NCI-H187 treated with DMSO at 0.1 percent for 48 hours (cell line): ENCODE results near the gene TLCD3B.

Experiments used
- DNase-seq: peaks from one replicate; lab custom pipeline; 2025; lab: John Stamatoyannopoulos, UW

TLCD3B gene

DNA sequence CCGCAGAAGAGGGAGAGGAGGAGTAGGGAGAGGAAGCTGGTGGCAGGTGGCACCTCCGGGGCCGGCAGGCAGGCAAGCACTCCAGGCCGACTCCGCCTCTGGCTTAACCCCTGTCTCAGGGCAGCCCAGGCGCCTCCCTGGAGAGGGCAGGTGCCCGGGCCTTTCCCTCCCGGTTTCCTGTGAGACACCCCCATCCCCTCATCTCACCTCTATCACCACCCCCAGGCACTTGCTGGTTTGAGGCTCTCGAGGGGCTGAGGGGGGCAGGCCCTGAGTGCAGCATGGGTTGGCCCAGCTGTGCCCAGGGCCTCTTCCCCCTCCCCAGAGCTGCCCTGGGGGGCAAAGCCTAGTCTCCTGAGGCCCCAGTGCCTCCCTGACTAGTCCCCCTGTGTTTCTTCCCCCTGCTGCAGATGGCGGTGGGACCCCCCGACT is 26.2 kb downstream of the TLCD3B start:
- DNase-seq: no peak

DNA sequence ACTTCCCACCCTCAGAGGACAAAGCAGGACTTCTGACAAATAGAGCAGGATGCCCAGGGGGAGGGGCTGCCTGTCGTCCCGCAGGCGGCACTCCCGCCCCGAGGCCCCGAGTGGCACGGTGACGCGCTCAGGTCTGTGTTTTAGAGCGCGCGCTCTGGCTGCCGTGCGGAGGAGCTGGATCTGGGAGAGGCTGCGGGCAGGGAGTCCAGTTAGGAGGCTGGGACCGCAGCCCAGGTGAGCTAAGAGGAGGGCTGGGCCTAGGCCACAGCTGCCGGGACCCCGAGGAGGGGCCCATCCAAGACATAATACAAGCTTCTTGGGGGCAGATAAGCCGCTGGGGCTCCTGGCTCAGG is 26.7 kb downstream of the TLCD3B start:
- no peak for DNase-seq

DNA sequence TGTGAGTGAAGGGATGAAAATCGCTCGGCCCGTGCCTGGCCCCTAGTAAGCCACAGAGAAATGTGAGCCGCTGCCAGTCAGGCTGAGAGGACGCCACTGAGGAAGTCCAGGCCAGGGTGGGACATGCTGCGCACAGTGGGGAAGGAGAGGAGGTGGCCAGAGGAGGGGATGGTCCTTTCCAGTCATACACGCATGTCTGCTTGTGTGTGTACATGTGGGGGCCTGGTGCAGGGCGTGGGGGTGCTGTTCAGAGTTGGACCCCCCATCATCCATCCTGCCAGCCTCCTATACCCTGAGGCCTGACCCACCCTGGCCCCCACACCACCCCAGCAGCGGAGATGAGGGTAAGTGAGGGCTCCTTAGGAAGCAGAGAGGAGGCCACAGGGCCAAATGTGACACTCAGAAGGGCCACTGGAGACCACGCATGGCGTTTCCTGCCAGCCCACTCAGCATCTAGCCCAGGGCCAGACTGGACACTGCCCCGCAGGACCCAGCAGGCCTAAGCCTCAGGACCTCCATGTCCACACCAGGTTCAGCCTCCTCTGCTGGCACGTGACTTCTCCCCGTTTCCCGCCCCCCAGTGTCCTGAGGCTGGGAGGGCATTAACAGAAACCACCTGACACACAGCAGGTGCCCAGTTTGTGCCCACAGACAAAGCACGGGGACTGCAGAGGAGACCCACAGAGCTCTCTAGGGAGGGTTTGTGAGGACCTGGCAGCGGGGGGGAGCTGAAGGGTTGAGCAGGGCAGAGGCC is 27.2 kb downstream of the TLCD3B start:
- DNase-seq: no peak

DNA sequence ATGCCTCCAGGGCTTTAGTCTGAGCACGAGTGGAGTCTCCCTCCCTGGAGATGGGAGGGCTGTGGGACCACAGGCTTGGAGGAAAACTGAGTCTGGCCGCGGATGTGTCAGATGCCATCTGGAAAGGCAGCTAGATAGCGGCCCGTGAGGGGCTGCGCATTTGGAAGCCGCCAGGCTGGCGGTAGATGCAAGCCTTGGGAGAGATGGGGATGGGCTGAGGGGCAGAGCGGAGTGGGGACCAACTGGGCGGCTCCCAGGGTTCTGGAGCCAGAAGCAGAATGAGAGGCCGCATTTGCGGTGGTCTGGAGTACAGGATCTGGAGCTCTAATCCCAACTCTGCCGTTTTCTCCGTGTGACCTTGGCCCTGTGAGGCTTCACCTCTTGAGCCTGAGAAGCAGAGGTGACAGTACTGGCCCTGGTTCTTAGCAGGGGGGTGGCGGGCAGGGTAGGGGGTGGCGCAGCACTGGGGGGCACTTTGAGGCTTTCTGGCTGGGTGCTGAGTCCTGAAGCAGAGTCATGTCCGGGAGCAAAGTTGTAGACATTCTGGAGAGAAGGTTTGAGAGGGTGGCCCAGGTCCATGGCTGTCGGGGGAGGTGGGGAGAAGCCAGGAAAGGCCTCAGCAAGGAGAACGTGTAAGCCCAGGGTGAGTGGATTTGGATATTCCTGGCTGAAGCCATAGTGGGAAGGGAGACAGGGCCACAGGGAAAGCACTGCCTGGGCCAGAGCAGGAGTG is 28.3 kb downstream of the TLCD3B start:
- DNase-seq: no peak

DNA sequence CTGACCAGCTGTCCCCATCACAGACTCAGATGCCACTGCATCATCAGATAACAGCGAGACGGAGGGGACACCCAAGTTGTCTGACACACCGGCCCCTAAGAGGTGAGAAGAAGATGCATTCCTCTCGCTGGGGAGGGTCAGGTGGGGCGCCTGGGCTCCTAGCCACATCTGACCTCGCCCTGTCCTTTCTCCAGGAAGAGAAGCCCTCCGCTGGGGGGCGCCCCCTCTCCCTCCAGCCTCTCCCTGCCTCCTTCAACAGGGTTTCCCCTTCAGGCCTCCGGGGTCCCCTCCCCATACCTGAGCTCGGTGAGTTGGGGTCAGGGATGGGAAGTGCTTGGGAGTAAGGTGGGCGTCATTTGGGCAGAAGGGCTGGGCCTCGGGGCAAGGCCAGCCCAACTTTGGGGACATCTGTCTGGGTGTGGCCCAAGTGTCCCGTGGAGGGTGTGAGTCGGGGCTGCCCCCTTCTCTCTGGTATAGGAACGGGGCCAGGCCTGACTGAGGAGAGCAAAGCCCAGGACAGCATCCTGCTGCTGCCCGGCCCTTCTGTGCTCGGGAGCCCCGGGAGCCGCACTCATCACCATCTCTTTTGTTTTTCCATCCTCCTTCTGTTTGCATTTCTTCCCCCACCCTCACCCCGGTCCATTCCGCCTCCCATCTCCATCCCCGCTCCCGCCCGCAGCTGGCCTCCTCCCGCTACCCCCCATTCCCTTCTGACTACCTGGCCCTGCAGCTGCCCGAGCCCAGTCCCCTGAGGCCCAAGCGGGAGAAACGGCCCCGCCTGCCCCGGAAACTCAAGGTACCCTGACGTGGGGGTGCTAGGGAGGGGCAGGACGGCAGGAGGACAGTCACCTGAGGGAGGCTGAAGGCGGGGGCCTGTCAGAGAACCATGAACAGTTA is 30.1 kb downstream of the TLCD3B start:
- DNase-seq: no peak

DNA sequence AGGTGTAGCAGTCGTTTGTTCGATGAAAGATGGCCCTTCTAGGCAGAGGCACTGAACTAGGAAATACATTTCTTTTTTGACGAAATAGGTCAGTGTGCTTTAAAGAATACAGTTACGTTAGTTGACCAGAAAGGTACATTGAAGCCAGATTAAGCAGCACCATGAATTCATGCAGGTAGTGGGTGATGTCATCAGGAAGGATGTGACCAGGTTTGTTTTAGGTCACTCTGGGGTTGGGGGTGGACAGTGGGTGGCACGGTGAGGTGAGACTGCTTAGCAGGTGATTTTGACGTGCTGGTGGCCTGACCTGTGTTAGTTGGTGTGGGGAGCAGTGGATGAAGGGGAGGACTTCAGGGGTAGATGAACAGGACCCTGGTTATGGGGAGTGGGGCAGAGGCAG is 31.5 kb downstream of the TLCD3B start:
- no peak for DNase-seq

DNA sequence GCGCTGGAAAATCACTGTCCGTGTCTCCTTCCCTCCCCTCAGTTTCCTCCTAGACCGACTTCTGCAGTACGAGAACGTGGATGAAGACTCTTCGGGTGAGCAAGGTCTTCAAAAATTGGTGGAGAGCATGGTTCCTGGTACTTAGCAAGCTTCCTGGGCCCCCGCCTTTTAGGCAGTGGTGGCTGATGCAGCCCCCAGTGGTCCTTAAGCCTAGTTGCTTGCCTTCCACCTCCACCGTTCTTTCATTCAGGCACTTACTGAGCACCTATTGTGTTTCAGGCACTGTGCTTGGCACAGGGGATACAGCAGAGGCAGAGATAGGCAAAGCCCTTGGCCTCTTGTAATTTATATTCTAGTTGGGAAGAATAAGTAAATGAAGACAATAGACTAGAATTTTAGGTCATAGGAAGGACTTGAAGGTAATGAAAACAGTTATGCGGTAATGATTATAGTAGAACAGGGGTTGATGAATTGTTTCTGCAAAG is 34.3 kb downstream of the TLCD3B start:
- DNase-seq: no peak

DNA sequence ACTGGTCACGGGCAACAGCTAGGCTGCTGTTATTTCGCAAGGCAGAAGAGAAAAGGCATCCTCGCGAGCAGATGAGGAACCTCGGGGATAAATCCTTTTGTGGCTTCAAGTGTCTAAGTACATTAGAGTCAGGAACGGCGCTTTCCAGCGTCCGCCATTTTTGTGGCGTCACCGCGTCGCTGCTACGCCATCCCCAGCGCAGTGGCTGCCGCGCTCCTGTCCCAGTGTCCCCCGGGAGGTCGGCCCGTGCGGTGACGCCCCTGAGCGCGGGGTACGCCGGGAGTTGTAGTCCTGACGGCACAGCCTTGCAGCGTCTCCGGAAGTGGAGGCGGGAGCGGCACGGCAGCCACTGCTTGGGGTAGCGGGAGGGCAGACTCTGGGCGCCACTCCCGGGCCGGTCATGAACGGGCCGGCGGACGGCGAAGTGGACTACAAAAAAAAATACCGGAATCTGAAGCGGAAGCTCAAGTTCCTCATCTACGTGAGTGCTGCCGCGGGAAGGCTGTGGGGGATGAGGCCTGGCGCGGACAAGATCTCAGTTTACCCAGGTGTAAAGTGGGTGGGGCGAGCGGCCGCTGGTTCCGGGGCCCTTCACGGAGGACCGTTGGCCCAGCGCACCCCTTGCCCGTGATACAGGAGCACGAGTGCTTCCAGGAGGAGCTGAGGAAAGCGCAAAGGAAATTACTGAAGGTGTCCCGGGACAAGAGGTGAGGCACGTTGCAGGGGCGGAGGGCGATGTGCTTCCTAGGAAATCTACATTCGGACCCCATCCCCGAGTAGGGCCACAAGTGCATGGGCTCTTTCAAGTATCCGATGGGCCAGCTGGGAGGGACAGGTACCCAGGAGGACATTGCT is 34.9 kb downstream of the TLCD3B start, which contains the start of gene INO80E:
TSS of gene INO80E (plus strand) at position 331 of the 855 bp plus-strand sequence. CDS start at position 401, 70 bp downstream.
- peak; percentile 38 for DNase-seq

DNA sequence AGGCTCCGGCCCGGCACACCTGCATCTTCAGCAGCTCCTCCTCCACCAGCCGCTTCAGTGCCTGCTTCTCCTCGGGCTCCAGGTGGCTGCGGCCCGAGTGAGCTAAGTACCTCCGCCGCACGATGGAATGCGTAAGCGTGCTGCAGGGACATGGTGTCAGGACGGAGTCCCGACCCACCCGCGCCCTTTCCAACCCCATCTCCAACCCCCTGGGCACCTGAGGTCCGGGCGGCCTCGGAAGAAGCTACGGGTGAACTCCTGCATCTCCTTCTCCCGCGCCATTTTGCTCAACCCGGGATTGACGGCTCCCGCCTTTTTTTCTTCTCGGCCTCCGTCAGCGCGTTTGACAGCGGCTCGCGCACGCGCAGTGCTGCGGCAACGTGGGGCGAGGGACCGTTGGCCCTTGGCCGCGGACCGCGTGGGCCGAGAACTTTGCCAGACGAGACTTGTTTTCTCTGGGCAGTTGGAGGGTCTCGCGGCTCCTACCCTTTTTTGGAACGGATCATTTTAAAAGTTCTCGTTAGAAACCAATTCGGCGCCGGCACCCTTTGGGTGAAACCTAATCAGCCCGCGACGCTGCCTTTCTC is 35.7 kb downstream of the TLCD3B start, which contains the start of gene HIRIP3:
TSS of gene HIRIP3 (minus strand) at position 294 of the 587 bp plus-strand sequence. CDS start at position 282, 12 bp downstream.
- peak; percentile 56 for DNase-seq

DNA sequence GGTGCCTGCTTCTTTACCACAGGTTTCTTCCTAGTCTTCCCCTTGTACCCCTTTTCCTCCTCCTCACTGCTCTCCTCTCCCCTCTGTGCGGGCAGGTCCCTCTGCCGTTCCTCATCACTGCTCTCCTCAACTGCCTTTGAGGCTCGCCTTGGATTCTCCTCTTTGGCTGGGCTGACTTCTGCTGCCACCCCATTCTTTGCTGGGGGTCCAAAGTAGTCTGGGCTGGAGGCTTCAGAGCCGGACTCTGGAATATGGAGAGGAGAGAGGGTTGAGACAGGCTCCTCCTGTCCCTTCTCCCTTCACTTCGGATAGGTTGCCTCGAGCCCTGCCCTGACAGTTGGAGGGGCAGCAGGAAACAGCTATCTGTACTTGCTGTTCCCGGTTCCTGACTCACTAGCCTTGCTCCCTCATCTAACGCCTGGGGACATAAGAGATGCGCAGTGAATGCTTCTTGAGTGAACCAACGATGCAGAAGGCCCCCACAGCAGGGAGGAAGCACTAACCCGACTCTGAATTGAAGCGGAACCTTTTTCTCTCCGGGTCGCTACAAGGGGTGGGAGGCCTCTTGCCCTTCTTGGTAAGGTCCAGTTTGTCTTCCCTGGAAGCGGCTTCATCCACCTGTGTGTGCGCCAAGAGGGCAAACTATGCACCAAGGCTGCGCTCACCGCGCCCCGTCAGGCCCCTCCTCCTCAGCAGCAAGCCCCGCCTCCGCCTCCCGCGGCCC is 36.3 kb downstream of the TLCD3B start:
- no peak for DNase-seq

DNA sequence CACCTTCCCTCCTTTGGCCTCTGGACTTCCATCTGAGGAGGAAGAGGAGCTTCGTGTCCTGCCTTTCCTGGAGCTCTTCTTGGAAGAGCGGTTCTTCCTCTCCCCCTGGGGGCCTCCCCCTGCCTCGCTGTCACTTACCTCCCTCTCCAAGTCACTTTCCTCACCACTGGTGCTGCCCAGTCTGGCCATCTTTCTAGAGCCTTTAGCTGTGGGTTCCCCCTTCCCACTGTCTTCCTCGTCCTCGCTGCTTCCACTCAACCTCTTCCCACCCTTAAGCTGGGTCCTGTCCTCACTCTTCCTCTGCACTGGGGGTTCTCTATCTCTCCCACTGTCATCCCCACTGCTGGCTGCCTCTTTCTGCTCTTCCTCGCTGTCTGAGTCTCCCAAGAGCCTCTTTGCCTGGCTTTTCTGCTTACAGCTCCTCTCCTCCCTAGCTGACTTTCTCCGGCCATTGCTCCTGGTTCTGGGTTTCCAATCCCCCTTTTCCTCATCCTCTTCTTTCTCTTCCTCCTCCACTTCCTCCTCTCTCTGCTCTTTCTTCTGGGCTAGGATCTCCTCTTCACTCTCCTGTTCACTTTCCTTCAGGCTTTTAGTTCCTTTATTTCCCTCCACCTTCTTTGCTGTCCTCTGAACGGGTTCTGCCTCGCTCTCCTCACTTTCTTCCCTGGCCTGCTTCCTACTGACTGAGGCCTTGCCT is 37.0 kb downstream of the TLCD3B start:
- DNase-seq: no peak

DNA sequence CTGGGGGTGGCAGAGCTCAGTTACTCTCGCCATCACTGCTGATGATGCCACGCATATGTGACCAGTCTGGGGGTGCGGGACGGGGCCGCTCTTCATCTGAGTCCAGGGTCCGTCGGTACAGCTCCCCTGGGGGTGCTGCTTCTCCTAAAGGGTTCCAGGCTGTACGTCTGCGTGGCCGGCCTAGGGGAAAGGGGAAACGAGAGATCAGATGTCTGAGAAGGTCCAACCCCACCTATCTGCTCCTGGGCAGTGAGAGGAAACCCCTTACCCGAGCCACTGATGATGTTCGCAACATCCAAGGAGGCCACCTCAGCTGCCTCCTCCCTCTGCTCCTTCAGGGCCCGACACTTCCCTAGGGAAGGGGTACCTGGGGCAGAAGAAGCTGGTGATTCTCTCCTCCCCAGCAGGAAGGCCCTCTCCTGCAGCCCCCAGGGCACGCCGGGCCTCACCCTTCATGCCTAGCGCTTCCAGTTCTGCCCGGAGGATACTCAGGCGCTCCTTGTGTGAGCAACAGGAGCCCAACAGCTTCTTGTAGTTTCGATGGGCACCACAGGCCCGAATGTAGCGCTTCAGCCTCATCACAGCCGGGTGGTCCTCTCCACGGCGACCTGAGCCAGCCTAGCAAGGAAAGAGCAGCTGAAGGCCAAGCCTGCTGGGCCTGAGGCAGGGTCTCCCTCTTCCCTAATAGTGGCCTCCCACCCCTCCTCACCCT is 37.7 kb downstream of the TLCD3B start:
- DNase-seq: no peak

DNA sequence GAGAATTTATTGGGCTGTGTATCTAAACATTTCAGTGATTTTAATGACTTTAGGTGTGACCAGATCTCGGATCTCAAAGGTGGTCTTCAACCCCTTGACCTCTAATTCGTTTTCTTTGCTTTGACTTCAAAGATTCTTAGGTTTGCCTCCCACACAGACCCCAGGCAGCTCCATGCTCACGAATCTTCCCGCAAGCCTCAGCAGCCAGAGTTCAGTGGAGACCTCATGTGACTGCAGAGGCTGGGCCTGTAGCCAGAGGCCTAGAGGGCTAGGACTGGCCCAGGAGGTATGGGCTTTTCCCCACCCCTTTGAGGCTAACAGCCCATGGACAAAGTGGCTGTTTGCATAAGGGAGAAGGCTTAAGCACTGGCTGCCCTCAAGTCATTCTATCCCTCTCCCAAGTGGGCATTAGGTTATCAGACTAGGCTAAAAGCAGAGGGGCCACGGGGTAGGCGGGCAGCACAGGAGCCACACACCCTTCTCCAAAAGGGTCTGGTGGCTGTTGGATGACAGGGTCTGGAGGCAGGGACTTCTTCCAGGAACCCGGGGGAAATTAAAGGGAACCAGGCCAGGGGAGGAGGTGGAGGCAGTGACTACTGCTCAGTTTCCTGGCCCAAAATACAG is 38.6 kb downstream of the TLCD3B start:
- DNase-seq: no peak

DNA sequence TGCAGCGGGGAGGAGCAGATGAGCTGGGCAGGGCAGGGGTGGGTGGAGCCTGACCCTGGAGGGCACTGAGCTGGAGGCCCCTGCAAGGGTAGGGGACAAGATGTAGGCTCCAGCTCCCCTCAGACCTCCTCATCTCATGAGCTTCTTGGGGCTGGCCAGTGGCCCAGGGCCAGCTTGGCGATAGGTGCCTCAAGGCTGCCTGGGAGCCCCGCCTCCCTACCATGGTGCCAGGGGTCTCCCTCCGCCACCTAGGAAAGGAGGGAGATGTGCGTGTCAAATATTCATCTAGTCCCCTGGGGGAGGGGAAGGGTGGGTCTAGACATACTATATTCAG is 39.5 kb downstream of the TLCD3B start:
- no peak for DNase-seq

DNA sequence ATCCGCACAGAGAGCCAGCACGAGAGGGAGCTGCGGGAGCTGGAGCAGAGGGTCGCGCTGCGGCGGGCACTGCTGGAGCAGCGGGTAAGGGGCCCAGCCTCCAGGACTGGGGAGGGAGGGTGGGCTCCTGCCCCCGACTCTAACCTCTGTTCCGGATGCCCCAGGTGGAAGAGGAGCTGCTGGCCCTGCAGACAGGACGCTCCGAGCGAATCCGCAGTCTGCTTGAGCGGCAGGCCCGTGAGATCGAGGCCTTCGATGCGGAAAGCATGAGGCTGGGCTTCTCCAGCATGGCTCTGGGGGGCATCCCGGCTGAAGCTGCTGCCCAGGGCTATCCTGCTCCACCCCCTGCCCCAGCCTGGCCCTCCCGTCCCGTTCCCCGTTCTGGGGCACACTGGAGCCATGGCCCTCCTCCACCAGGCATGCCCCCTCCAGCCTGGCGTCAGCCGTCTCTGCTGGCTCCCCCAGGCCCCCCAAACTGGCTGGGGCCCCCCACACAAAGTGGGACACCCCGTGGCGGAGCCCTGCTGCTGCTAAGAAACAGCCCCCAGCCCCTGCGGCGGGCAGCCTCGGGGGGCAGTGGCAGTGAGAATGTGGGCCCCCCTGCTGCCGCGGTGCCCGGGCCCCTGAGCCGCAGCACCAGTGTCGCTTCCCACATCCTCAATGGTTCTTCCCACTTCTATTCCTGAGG is 40.0 kb downstream of the TLCD3B start:
- DNase-seq: no peak

DNA sequence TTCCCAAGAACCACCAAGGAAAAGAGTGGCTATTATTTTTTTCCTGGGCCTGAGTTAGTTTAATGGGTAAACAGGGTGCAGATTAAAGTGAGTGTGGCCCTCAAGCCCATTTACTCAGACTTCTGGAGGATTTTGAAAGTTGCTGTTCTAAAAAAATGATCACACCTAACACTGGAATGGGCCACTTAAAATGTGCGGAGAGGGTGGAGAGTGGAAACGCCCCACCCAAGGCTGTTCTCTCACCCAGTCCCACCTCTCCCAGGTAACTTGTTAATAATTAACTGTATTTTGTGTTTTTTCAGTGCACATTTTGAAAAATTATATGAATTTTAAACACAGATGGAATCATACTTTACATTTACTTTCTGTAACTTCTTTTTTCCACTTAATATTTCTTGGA is 41.0 kb downstream of the TLCD3B start:
- DNase-seq: no peak

DNA sequence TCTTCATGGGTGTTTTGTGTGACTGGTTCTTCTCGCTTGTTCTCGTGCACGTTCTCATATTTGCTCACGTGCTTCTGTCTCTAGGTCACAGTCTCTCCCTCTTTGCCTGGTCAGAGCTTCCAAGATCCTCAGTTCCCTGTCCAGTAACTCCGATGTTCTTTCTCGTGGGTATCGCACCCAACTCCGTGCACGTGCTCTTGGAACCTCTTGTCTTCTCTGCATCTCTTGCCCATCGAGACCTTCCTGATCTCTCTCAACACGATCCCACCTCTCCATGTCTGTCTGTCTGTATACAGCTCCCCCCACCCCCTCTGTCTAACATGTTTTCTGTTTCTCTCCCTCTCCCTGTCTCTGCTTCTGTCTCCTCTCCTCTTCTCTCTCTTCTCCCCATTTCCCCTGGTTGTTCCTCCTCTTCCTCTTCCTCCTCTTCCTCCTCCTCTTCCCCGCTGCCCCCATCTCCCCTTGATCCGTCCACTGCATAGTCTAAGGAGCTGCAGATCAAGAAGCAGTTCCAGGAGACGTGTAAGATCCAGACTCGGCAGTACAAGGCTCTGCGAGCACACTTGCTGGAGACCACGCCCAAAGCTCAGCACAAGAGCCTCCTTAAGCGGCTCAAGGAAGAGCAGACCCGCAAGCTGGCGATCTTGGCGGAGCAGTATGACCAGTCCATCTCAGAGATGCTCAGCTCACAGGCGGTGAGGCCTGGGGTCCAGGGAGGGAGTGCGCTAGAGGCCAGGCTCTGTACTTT is 41.8 kb downstream of the TLCD3B start:
- DNase-seq: no peak
